ENCODE results near the gene LTB4R2. TPM values are rescaled to one million over a fixed set of nuclear protein-coding genes. Genes with fewer than 3 reads are reported as not detected.
A peak's percentile ranks its signal among the peaks of the same experiment; 100 is the strongest.

LTB4R2 gene
- total RNA-seq, 2 experiments from 2014 or later = 15.7 to 37.6 TPM

GRCh38 chr14:24310265-24310645 is 315 bp downstream of the LTB4R2 start:
- H3K4me2 ChIP-seq (ENCODE audit: low read length) = peak overlapping the region; percentile 39; the same call in 1 of the 2 replicates
- H3K9me2 ChIP-seq (ENCODE audit: insufficient read depth, low read length) = no peaks in the 10 kb centered on the region
- no peak overlapping the region for H3K27ac ChIP-seq (ENCODE audit: low read depth, low read length, poor library complexity, severe bottlenecking)
- no peak overlapping the region for H3K4me3 ChIP-seq (ENCODE audit: low read depth, low read length, poor library complexity, severe bottlenecking)
- H2AFZ ChIP-seq (ENCODE audit: low read length) = no peak overlapping the region
- POLR2A ChIA-PET = interaction anchor here (0.7 to 2.5 kb wide), 3 partner anchors 9 to 39 kb away, joined by 3 to 9 read pairs (median 4); partner anchors contain the start of genes DHRS1, NOP9 and RABGGTA
- peaks cover 38% of the 10 kb centered on the region for H3K4me1 ChIP-seq (ENCODE audit: insufficient read depth, low read length, poor library complexity, severe bottlenecking)
- TF ChIP-seq EZH2phosphoT487 (IDR thresholded peaks at IDR 0.05; ENCODE audit: borderline replicate concordance, low read depth, low read length) = no peak
- BruUV-seq (replicated peaks) = no TSS peak
- H3K9me3 ChIP-seq (ENCODE audit: low read length) = no peaks in the 10 kb centered on the region
- intact Hi-C loops (cut with micrococcal nuclease; ENCODE audit: unreplicated experiment) = no loop called here
- no peaks in the 10 kb centered on the region for H4K20me1 ChIP-seq (ENCODE audit: insufficient read depth, low read length)
- DNase-seq (ENCODE audit: low spot score) = no peak
- CTCF ChIA-PET (ENCODE audit: unreplicated experiment) = interaction anchor here (0.9 kb wide), 1 partner anchor 13 kb away, joined by 4 read pairs; no protein-coding TSS in a partner anchor
- H3K36me3 ChIP-seq (ENCODE audit: insufficient read depth, low read length) = peaks cover 80% of the 10 kb centered on the region
- no peaks in the 10 kb centered on the region for H3K79me2 ChIP-seq (ENCODE audit: insufficient read depth, low read depth, low read length)

DNA sequence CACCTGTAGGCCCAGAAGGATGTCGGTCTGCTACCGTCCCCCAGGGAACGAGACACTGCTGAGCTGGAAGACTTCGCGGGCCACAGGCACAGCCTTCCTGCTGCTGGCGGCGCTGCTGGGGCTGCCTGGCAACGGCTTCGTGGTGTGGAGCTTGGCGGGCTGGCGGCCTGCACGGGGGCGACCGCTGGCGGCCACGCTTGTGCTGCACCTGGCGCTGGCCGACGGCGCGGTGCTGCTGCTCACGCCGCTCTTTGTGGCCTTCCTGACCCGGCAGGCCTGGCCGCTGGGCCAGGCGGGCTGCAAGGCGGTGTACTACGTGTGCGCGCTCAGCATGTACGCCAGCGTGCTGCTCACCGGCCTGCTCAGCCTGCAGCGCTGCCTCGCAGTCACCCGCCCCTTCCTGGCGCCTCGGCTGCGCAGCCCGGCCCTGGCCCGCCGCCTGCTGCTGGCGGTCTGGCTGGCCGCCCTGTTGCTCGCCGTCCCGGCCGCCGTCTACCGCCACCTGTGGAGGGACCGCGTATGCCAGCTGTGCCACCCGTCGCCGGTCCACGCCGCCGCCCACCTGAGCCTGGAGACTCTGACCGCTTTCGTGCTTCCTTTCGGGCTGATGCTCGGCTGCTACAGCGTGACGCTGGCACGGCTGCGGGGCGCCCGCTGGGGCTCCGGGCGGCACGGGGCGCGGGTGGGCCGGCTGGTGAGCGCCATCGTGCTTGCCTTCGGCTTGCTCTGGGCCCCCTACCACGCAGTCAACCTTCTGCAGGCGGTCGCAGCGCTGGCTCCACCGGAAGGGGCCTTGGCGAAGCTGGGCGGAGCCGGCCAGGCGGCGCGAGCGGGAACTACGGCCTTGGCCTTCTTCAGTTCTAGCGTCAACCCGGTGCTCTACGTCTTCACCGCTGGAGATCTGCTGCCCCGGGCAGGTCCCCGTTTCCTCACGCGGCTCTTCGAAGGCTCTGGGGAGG is 985 bp downstream of the LTB4R2 start, which contains the start of gene LTB4R:
LTB4R (plus strand) TSS at position 857 of the 959 bp plus-strand sequence. CDS start 4,150 bp downstream, outside the sequence.
- Histone ChIP-seq H3K36me3 (ENCODE audit: insufficient read depth, low read length) (peaks cover 76% of the 10 kb centered on the region), H3K4me1 (ENCODE audit: insufficient read depth, low read length, poor library complexity, severe bottlenecking) (peaks cover 38% of the 10 kb centered on the region), H3K27ac (ENCODE audit: low read depth, low read length, poor library complexity, severe bottlenecking) (no peak within 1 kb of the TSS), H3K9me3 (ENCODE audit: low read length) (no peaks in the 10 kb centered on the region), H3K4me2 (ENCODE audit: low read length) (peak within 1 kb of the TSS; percentile 39; the same call in 1 of the 2 replicates), H2AFZ (ENCODE audit: low read length) (no peak within 1 kb of the TSS), H3K79me2 (ENCODE audit: insufficient read depth, low read depth, low read length) (no peaks in the 10 kb centered on the region), H3K4me3 (ENCODE audit: low read depth, low read length, poor library complexity, severe bottlenecking) (no peak within 1 kb of the TSS), H4K20me1 (ENCODE audit: insufficient read depth, low read length) (no peaks in the 10 kb centered on the region), H3K9me2 (ENCODE audit: insufficient read depth, low read length) (no peaks in the 10 kb centered on the region)
- ChIA-PET POLR2A (interaction anchor here (0.7 to 2.5 kb wide), 3 partner anchors 9 to 40 kb away, joined by 3 to 9 read pairs (median 4); partner anchors contain the start of genes DHRS1, NOP9 and RABGGTA), CTCF (ENCODE audit: unreplicated experiment) (interaction anchor here (0.9 kb wide), 1 partner anchor 14 kb away, joined by 4 read pairs; no protein-coding TSS in a partner anchor)
- peak; percentile 30; the same call in 1 of the 2 replicates for TF ChIP-seq CTCF (conservative IDR thresholded peaks at IDR 0.05; ENCODE audit: low read length)
- no peak for TF ChIP-seq EZH2phosphoT487 (IDR thresholded peaks at IDR 0.05; ENCODE audit: borderline replicate concordance, low read depth, low read length)
- peak; percentile 70 for DNase-seq (ENCODE audit: low spot score)
- intact Hi-C loops (cut with micrococcal nuclease; ENCODE audit: unreplicated experiment) = no loop called here
- BruUV-seq (replicated peaks) = no TSS peak

- peaks cover 38% of the 10 kb centered on the region for H3K4me1 ChIP-seq (ENCODE audit: insufficient read depth, low read length, poor library complexity, severe bottlenecking)
- no peaks in the 10 kb centered on the region for H3K9me2 ChIP-seq (ENCODE audit: insufficient read depth, low read length)
- no peaks in the 10 kb centered on the region for H3K79me2 ChIP-seq (ENCODE audit: insufficient read depth, low read depth, low read length)
- H3K36me3 ChIP-seq (ENCODE audit: insufficient read depth, low read length) = peaks cover 66% of the 10 kb centered on the region
- ChIA-PET POLR2A (interaction anchor here (1.0 kb wide), 1 partner anchor 8 kb away, joined by 3 read pairs; no protein-coding TSS in a partner anchor), CTCF (ENCODE audit: unreplicated experiment) (no interaction called here)
- H3K4me2 ChIP-seq (ENCODE audit: low read length) = peak overlapping the region; percentile 53; the same call in 1 of the 2 replicates
- H4K20me1 ChIP-seq (ENCODE audit: insufficient read depth, low read length) = no peaks in the 10 kb centered on the region
- BruUV-seq (replicated peaks) = no TSS peak
- H3K27ac ChIP-seq (ENCODE audit: low read depth, low read length, poor library complexity, severe bottlenecking) = no peak overlapping the region
- intact Hi-C loops (cut with micrococcal nuclease; ENCODE audit: unreplicated experiment) = no loop called here
- H3K4me3 ChIP-seq (ENCODE audit: low read depth, low read length, poor library complexity, severe bottlenecking) = no peak overlapping the region
- no peak for TF ChIP-seq EZH2phosphoT487 (IDR thresholded peaks at IDR 0.05; ENCODE audit: borderline replicate concordance, low read depth, low read length)
- no peak for TF ChIP-seq CTCF (conservative IDR thresholded peaks at IDR 0.05; ENCODE audit: low read length)
- H2AFZ ChIP-seq (ENCODE audit: low read length) = no peak overlapping the region
- H3K9me3 ChIP-seq (ENCODE audit: low read length) = no peaks in the 10 kb centered on the region
- DNase-seq (ENCODE audit: low spot score) = no peak
Measured at GRCh38 chr14:24311837-24312615, 2.1 kb downstream of the LTB4R2 start.

Data from OCI-LY7 (cell line).